Parathyroid adenoma (tissue), 2 donors: ENCODE measurements around the gene JHY.

ENCODE experiments used
- H2AFZ ChIP-seq: fragments of 300-600 bp; sonication (generic); one replicate; pipeline ENCODE4 v1.7.0; 2017; ENCODE audit warnings: antibody characterized with exemption, mild to moderate bottlenecking
- H3K27ac ChIP-seq: fragments of 300-600 bp; sonication (generic); one replicate; pipeline ENCODE4 v1.7.0; 2017
- H3K27me3 ChIP-seq: fragments of 300-600 bp; sonication (generic); one replicate; pipeline ENCODE4 v1.7.0; 2017; ENCODE audit warnings: low read length; ENCODE audit not compliant: control insufficient read depth, insufficient read depth
- H3K36me3 ChIP-seq: fragments of 300-600 bp; sonication (generic); one replicate; pipeline ENCODE4 v1.7.0; 2017; ENCODE audit warnings: low read length; ENCODE audit not compliant: control insufficient read depth, insufficient read depth
- H3K4me1 ChIP-seq: fragments of 300-600 bp; sonication (generic); one replicate; pipeline ENCODE4 v1.7.0; 2017; ENCODE audit warnings: control low read depth
- H3K4me2 ChIP-seq: fragments of 300-600 bp; sonication (generic); one replicate; pipeline ENCODE4 v1.7.0; 2017; ENCODE audit warnings: low read length
- H3K4me3 ChIP-seq: fragments of 300-600 bp; sonication (generic); one replicate; pipeline ENCODE4 v1.7.0; 2017; ENCODE audit warnings: low read depth, low read length
- H3K79me2 ChIP-seq: fragments of 300-600 bp; sonication (generic); one replicate; pipeline ENCODE4 v1.7.0; 2017; ENCODE audit warnings: control low read depth
- H3K9ac ChIP-seq: fragments of 300-600 bp; sonication (generic); one replicate; pipeline ENCODE4 v1.7.0; 2017; ENCODE audit warnings: mild to moderate bottlenecking
- H3K9me3 ChIP-seq: fragments of 300-600 bp; sonication (generic); one replicate; pipeline ENCODE4 v1.7.0; 2017; ENCODE audit warnings: low read length; ENCODE audit not compliant: control insufficient read depth
- CTCF ChIP-seq: fragments of 300-600 bp; sonication (generic); IDR thresholded peaks from one replicate; pipeline ENCODE4 v1.7.0; 2017; ENCODE audit warnings: antibody characterized with exemption, mild to moderate bottlenecking
- donor health status: primary hyperparathyroidism.

The JHY gene

GRCh38 chr11:122843281-122844141 is 39.0 kb upstream of the JHY start:
- H3K4me1 ChIP-seq = no peaks in the 10 kb centered on the region
- no peak overlapping the region for H3K9ac ChIP-seq
- no peak overlapping the region for H3K4me2 ChIP-seq
- H3K79me2 ChIP-seq = no peaks in the 10 kb centered on the region
- TF ChIP-seq CTCF = no peak
- H3K27ac ChIP-seq = no peak overlapping the region
- no peaks in the 10 kb centered on the region for H3K27me3 ChIP-seq
- H2AFZ ChIP-seq = no peak overlapping the region
- no peaks in the 10 kb centered on the region for H3K9me3 ChIP-seq
- H3K36me3 ChIP-seq = no peaks in the 10 kb centered on the region
- no peak overlapping the region for H3K4me3 ChIP-seq

- H3K9ac ChIP-seq = no peak overlapping the region
- no peak overlapping the region for H3K4me3 ChIP-seq
- H2AFZ ChIP-seq = no peak overlapping the region
- H3K4me2 ChIP-seq = no peak overlapping the region
- H3K9me3 ChIP-seq = no peaks in the 10 kb centered on the region
- no peaks in the 10 kb centered on the region for H3K79me2 ChIP-seq
- no peak overlapping the region for H3K27ac ChIP-seq
- no peaks in the 10 kb centered on the region for H3K4me1 ChIP-seq
- no peaks in the 10 kb centered on the region for H3K36me3 ChIP-seq
- no peaks in the 10 kb centered on the region for H3K27me3 ChIP-seq
- TF ChIP-seq CTCF = no peak
Observed at GRCh38 chr11:122847466-122847865, 35.1 kb upstream of the JHY start.

GRCh38 chr11:122848186-122848585 is 34.4 kb upstream of the JHY start:
- Histone ChIP-seq H3K4me1 (no peaks in the 10 kb centered on the region), H3K27ac (no peak overlapping the region), H3K79me2 (no peaks in the 10 kb centered on the region), H3K4me2 (no peak overlapping the region), H3K4me3 (no peak overlapping the region), H2AFZ (no peak overlapping the region), H3K9ac (no peak overlapping the region), H3K27me3 (no peaks in the 10 kb centered on the region), H3K36me3 (no peaks in the 10 kb centered on the region), H3K9me3 (no peaks in the 10 kb centered on the region)
- TF ChIP-seq CTCF = no peak

GRCh38 chr11:122850076-122850631 is 32.4 kb upstream of the JHY start:
- Histone ChIP-seq H3K27me3 (no peaks in the 10 kb centered on the region), H3K4me1 (no peaks in the 10 kb centered on the region), H2AFZ (no peak overlapping the region), H3K9me3 (no peaks in the 10 kb centered on the region), H3K4me3 (no peak overlapping the region), H3K36me3 (no peaks in the 10 kb centered on the region), H3K79me2 (no peaks in the 10 kb centered on the region), H3K4me2 (no peak overlapping the region), H3K9ac (no peak overlapping the region), H3K27ac (no peak overlapping the region)
- no peak for TF ChIP-seq CTCF
